IPS-20b (cell line): Measurements from ENCODE around the gene CNPY3.
A peak's percentile ranks its signal among the peaks of the same experiment; 100 is the strongest.
"Not testable (repeated sequence)": the region's sequence is repeated elsewhere in the genome, so short reads cannot be mapped to it uniquely, and the experiment has no call there.

Experiments used
- H3K27ac ChIP-seq: one replicate; pipeline ENCODE4 v1.5.1; 2013; ENCODE audit warnings: low read length
- H3K27me3 ChIP-seq: 2 replicates; pipeline ENCODE4 v1.6.1; 2013; ENCODE audit warnings: mild to moderate bottlenecking, low read length, inconsistent platforms; ENCODE audit not compliant: insufficient read depth
- H3K36me3 ChIP-seq: 2 replicates; pipeline ENCODE4 v1.6.1; 2013; ENCODE audit warnings: low read depth, mild to moderate bottlenecking, inconsistent platforms, low read length, moderate library complexity; ENCODE audit not compliant: insufficient read depth
- H3K4me1 ChIP-seq: 2 replicates; pipeline ENCODE4 v1.6.1; 2013; ENCODE audit warnings: mild to moderate bottlenecking, control low read depth, inconsistent platforms, low read length, moderate library complexity; ENCODE audit not compliant: insufficient read depth
- H3K4me3 ChIP-seq: 2 replicates; pipeline ENCODE4 v1.5.1; 2013; ENCODE audit warnings: mild to moderate bottlenecking, low read length, inconsistent platforms
- H3K9ac ChIP-seq: 2 replicates; pipeline ENCODE4 v1.6.1; 2013; ENCODE audit warnings: low read depth, mild to moderate bottlenecking, inconsistent platforms, low read length, moderate library complexity
- H3K9me3 ChIP-seq: 2 replicates; pipeline ENCODE4 v1.6.1; 2013; ENCODE audit warnings: mild to moderate bottlenecking, low read depth, low read length, inconsistent platforms; ENCODE audit not compliant: insufficient read depth

CNPY3 gene

DNA sequence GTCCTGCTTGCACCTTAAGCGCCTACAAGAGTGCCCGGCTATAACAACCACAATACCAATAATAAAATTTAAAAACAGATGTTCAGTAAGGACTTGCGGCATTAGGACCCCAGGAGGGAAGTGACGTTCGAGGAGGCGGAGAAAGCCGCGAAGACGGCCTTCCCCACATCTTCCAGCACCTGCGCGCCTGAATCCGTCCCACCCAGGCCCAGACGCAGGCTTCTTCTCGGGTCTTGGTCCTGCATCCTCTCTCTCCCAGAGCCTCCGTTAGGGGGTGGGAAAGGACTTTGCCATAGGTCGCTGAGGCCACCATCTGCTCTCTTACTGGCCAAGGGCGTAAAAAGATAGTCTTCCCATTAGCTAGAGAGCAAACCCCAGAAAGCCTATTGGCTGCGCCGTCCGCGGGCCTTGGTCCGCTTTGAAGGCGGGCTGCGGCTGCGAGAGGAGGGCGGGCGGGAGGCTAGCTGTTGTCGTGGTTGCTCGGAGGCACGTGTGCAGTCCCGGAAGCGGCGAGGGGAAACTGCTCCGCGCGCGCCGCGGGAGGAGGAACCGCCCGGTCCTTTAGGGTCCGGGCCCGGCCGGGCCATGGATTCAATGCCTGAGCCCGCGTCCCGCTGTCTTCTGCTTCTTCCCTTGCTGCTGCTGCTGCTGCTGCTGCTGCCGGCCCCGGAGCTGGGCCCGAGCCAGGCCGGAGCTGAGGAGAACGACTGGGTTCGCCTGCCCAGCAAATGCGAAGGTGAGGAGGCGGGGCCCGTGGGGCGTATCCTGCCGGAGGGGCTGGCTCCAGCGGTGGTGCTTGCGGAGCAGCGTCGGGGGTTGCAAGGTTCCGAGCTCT is at the start of gene CNPY3:
CNPY3 (plus strand) TSS at position 495 of the 835 bp plus-strand sequence; CDS start at position 586, 91 bp downstream.
- H3K9me3 ChIP-seq: no peaks in the 10 kb centered on the region
- peaks cover 22% of the 10 kb centered on the region for H3K36me3 ChIP-seq
- H3K27me3 ChIP-seq: no peaks in the 10 kb centered on the region
- H3K4me3 ChIP-seq: peak within 1 kb of the TSS; percentile 88
- H3K27ac ChIP-seq: peak within 1 kb of the TSS; percentile 53
- H3K4me1 ChIP-seq: peaks cover 4% of the 10 kb centered on the region; the same call in 1 of the 2 replicates
- peak within 1 kb of the TSS; percentile 94 for H3K9ac ChIP-seq

DNA sequence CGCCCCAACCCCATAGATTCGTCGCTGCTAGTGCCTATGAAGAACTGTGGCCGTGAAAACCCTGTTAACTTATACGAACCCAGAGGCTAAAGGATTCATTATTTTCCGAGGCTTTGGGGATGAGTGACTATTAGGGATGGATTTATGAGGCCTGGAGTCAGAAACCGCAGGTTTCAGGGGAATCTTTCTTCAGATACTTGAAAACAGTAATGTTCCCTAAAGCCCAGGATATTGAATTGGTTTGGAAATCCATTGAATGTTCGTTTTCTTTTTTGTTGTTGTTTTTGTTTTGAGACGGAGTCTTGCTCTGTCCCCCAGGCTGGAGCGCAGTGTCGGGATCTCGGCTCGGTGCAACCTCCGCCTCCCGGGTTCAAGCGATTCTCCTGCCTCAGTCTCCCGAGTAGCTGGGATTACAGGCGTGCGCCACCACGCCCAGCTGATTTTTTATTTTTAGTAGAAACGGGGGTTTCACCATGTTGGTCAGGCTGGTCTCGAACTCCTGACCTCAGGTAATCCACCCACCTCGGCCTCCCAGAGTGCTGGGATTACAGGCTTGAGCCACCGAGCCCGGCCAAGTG is 49.0 kb upstream of the CNPY3 start:
- Histone ChIP-seq H3K9ac (peak overlapping the region; percentile 98), H3K27ac (peak overlapping the region; percentile 89), H3K4me3 (peak overlapping the region; percentile 92), H3K36me3 (peaks cover 43% of the 10 kb centered on the region)
- H3K9me3 ChIP-seq, H3K27me3 ChIP-seq, H3K4me1 ChIP-seq: not testable (repeated sequence)

DNA sequence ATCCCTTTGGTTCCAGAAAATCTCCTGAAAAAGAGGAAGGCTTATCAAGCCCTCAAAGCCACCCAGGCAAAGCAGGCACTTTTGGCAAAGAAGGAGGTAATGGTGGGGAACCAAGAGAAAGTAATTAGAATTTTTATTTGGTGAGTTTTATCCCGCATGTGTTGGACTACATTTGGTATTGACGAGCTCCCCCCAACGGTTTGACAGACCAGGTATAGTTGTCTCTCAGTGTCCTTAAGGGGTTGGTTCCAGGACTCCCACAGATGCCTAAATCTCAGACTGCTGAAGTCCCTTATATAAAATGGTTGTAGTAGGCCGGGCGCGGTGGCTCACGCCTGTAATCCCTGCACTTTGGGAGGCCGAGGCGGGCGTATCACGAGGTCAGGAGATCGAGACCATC is 48.4 kb upstream of the CNPY3 start:
- not testable (repeated sequence) for H3K9me3 ChIP-seq, H3K27ac ChIP-seq, H3K27me3 ChIP-seq, H3K4me1 ChIP-seq
- Histone ChIP-seq H3K36me3 (peaks cover 49% of the 10 kb centered on the region), H3K9ac (peak overlapping the region; percentile 98; the same call in 1 of the 2 replicates), H3K4me3 (peak overlapping the region; percentile 92)

DNA sequence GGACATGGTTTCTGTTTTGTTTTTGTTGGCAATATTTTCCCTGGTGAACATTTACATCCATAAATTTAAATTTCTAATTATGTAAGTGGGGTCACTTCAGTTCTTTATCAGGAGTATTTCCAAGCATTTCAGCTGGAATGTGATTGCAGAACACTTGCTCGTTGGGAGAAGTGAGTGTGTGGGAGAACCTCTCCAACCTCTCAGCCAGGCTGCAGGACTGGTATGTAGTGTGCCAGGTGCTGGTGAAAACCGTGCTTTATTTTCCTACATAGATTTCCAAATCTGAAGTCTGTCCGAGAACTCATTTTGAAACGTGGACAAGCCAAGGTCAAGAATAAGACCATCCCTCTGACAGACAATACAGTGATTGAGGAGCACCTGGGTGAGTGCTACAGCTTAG is 43.6 kb upstream of the CNPY3 start:
- Histone ChIP-seq H3K4me1 (peaks cover 3% of the 10 kb centered on the region; the same call in 1 of the 2 replicates), H3K36me3 (peaks cover 70% of the 10 kb centered on the region), H3K4me3 (no peak overlapping the region), H3K27ac (no peak overlapping the region), H3K27me3 (no peaks in the 10 kb centered on the region), H3K9ac (no peak overlapping the region), H3K9me3 (no peaks in the 10 kb centered on the region)

DNA sequence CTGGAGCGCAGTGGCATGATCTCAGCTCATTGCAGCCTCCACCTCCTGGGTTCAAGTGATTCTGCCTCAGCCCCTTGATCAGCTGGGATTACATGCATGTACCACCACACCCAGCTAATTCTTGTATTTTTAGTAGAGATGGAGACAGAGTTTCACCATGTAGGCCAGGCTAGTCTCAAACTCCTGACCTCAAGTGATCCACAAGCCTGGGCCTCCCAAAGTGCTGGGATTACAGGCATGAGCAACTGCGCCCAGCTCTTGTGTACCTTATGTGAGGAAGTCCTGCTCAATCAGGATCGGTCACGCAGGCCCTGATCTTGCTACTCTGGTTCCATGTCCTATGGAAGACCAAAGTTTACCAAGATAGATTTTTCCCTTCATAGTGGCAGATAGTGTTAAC is 41.1 kb upstream of the CNPY3 start:
- H3K36me3 ChIP-seq: peaks cover 49% of the 10 kb centered on the region
- H3K27ac ChIP-seq, H3K9ac ChIP-seq, H3K4me3 ChIP-seq, H3K27me3 ChIP-seq, H3K4me1 ChIP-seq, H3K9me3 ChIP-seq: not testable (repeated sequence)

DNA sequence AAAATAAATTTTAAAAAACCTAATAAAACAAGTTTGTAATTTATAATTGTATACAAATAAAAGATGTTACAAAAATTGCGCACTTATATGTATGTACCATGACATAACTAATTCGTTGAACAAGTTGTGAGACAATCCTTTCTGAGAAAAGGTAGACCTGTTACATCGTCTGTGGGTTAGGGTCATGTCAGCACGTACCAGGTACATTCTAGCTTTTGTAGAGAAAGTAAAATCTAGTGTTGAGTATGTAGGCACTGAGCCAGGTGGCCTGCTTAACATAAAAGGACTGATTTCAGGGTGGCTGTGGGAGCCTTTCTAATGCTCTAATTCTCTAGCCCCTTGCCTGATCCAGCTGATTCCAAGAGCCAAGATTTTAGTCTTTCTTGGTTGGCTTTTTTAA is 39.5 kb upstream of the CNPY3 start:
- Histone ChIP-seq H3K27ac (peak overlapping the region; percentile 93), H3K4me3 (peak overlapping the region; percentile 83), H3K36me3 (peaks cover 33% of the 10 kb centered on the region), H3K4me1 (no peaks in the 10 kb centered on the region), H3K9ac (peak overlapping the region; percentile 95), H3K9me3 (no peaks in the 10 kb centered on the region), H3K27me3 (no peaks in the 10 kb centered on the region)

DNA sequence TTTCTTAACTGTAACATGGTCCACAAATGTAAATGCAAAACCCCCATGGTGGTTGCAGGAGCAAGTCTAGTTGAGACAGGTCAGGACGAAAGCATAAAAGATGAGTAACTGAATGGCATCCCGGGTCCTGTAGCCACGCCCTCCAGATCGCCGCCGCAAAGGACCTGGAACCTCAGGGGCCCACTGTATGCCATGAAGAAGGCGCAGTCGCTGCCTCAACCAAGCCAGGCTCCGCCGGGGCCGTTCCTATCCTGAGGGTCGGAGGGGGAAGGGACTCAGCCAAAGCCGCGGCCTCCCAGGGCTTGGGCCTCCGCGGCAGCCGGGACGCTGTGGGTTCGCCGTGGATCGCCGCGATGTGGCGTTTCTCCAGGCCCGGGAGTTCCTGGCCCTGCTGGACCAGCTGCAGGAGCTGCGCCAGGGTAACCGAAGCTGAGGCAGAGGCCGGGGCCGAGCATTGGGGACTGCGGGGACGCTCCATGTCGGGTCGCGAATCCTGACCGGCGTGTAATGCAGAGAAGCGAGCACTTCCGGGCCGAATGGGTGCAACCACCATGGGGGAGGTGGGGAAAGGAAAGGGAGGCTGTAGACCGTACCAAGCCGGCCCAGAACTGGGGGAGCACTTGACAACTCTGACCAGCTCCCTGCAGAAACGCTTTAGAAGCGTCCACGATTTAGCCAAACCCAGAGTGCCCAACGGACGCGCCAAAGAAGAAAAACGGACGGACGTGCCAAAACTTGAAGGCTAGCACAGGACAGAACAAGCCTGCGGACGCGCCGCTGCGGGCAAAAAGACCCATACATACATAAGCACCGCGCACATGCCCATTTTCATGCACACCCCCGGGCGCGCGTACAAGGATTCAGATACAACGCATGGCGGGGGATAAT is 38.7 kb upstream of the CNPY3 start:
- Histone ChIP-seq H3K4me3 (peak overlapping the region; percentile 83), H3K9ac (peak overlapping the region; percentile 95), H3K36me3 (peaks cover 26% of the 10 kb centered on the region), H3K27me3 (no peaks in the 10 kb centered on the region), H3K27ac (peak overlapping the region; percentile 93), H3K9me3 (no peaks in the 10 kb centered on the region), H3K4me1 (no peaks in the 10 kb centered on the region)

DNA sequence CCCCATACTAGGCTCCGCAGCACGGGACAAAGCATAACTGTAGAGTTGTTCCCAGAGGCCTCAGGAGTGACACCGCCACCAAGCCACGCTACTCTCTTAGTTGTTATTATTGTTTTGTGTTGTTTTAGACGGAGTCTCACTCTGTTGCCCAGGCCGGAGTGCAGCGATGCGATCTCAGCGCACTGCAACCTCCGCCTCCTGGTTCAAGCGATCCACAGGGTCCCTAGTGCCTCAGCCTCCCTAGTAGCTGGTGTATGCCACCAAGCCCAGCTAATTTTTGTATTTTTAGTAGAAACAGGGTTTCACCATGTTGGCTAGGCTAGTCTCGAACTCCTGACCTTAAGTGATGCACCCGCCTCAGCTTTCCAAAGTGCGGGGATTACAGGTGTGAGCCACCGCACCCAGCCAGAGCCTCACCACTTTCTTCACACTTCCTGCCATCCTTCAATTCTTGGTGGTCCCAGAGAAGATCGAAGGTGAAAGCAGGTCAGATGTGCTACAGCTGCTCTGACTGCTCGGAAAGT is 38.0 kb upstream of the CNPY3 start:
- peak overlapping the region; percentile 93 for H3K27ac ChIP-seq
- H3K9me3 ChIP-seq: no peaks in the 10 kb centered on the region
- peak overlapping the region; percentile 95 for H3K9ac ChIP-seq
- no peaks in the 10 kb centered on the region for H3K4me1 ChIP-seq
- no peaks in the 10 kb centered on the region for H3K27me3 ChIP-seq
- H3K36me3 ChIP-seq: peaks cover 19% of the 10 kb centered on the region; the same call in 1 of the 2 replicates
- peak overlapping the region; percentile 83 for H3K4me3 ChIP-seq

DNA sequence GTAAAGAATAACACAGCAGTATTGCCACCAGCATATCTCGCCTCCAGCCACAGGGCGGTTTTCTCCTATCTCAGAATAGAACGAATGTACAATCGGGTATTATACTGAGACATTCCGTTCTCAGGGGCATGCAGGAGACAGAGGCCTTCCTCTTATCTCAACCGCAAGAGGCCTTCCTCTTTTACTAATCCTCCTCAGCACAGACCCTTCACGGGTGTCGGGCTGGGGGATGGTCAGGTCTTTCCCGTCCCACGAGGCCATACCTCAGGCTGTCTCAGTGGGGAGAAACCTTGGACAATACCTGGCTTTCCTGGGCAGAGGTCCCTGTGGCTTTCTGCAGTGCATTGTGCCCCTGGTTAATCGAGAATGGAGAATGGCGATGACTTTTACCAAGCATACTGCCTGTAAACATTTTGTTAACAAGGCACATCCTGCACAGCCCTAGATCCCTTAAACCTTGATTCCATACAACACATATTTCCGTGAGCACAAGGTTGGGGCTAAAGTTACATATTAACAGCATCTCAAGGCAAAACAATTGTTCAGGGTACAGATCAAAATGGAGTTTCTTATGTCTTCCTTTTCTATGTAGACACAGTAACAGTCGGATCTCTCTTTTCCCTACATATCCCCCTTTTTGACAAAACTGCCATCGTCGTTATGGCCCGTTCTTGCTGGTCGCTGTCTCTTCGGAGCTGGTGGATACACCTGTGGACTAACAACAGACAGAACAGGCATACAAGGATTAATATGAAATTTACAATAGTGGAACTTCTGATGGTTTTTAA is 35.0 kb upstream of the CNPY3 start:
- not testable (repeated sequence) for H3K27me3 ChIP-seq, H3K9ac ChIP-seq, H3K4me1 ChIP-seq, H3K9me3 ChIP-seq, H3K4me3 ChIP-seq, H3K36me3 ChIP-seq, H3K27ac ChIP-seq

DNA sequence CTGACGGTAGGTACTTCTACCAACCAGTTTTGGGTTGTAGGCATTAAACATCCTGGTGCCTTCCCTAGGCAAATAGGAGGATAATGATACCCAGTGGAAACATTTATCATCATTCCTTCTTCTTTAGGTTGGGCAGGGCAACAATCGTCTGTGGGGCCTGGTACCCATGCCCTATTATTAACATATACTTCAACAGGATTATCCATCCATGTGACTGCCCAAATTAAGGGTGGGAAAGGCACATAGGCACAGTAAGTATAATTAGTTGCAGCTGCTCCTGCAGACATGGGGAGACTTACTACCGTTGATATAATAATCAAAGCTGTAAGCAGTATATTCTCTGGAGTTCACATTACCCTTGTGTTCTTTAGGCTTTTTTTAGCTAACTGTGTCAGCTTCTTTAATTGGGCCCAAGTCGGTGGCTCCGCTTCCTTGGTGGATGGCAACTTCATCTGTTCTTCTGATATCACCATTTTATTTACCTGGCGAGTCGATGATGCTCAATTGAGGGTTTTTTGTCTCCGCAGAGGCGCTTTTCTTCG is 33.0 kb upstream of the CNPY3 start:
- peaks cover 15% of the 10 kb centered on the region; the same call in 1 of the 2 replicates for H3K4me1 ChIP-seq
- no peaks in the 10 kb centered on the region; the same call in 1 of the 2 replicates for H3K27me3 ChIP-seq
- H3K9me3 ChIP-seq: no peaks in the 10 kb centered on the region
- H3K36me3 ChIP-seq: no peaks in the 10 kb centered on the region
- H3K9ac ChIP-seq: no peak overlapping the region
- H3K4me3 ChIP-seq: no peak overlapping the region
- no peak overlapping the region for H3K27ac ChIP-seq
